ENCODE measurements around the gene MORF4L2. TPM values are rescaled to one million over a fixed set of nuclear protein-coding genes. Genes with fewer than 3 reads are reported as not detected.

MORF4L2 gene
- total and polyA plus RNA-seq, 2 of the 8 experiments (the other 6 are each of a cell fraction or from before 2014, with no cell fraction given): 235 to 373 TPM

DNA sequence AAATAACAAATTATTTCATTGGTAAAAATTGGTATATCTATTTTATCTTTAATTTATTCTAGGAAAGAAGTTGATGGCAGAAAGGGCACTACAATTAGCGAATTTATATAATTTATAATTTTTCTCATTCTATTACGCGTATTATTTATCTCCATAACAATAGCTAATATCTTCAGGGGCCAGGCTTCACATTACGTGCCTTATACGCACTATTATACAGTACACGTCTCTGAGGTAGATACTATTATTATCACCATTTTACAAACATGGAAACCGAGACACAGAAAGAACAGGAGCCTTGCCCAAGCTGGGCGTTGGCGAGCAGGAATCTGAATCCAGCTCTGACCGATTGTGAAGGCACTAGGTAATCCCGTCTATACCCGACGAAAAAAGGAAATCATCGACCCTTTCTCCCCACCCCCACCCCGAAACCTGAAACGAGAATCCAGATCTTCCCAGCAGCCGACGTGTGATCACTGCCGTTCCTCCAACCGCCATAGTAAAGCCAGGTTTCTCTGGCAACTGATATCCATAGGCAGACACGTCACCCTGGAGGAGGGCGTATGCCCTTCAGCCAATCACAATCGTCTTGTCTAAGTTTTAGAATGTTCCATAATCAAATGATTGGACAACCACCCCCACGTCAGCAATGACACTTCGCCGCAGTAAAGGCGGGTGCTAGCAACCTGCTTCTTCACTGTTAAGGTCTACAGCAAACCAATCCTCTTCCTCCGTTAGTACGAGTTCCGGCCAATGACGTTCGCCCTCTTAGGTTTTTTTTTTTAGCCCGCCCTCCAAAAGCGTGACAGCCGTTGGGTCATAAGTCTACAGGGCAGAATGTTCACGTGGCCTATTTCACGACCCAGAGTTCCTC lies at the start of gene MORF4L2 (continued):
- no peak for TF ChIP-seq JUN (IDR thresholded peaks at IDR 0.05; ENCODE audit: low read depth, low read length)
- TF ChIP-seq CHD2 (IDR thresholded peaks at IDR 0.05; ENCODE audit: low read length): peak; percentile 74
- no peak for TF ChIP-seq CEBPB (IDR thresholded peaks at IDR 0.05; ENCODE audit: low read depth, low read length)
- TF ChIP-seq TAF7 (optimal IDR thresholded peaks at IDR 0.05; ENCODE audit: borderline replicate concordance, low read depth, low read length): no peak
- no peak for TF ChIP-seq HDAC6 (IDR thresholded peaks at IDR 0.05; ENCODE audit: low read depth, low read length)
- TF ChIP-seq, protein P1, sequence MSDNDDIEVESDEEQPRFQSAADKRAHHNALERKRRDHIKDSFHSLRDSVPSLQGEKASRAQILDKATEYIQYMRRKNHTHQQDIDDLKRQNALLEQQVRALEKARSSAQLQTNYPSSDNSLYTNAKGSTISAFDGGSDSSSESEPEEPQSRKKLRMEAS (IDR thresholded peaks at IDR 0.05): no peak
- TF ChIP-seq, protein P2, sequence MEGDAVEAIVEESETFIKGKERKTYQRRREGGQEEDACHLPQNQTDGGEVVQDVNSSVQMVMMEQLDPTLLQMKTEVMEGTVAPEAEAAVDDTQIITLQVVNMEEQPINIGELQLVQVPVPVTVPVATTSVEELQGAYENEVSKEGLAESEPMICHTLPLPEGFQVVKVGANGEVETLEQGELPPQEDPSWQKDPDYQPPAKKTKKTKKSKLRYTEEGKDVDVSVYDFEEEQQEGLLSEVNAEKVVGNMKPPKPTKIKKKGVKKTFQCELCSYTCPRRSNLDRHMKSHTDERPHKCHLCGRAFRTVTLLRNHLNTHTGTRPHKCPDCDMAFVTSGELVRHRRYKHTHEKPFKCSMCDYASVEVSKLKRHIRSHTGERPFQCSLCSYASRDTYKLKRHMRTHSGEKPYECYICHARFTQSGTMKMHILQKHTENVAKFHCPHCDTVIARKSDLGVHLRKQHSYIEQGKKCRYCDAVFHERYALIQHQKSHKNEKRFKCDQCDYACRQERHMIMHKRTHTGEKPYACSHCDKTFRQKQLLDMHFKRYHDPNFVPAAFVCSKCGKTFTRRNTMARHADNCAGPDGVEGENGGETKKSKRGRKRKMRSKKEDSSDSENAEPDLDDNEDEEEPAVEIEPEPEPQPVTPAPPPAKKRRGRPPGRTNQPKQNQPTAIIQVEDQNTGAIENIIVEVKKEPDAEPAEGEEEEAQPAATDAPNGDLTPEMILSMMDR (IDR thresholded peaks at IDR 0.05; ENCODE audit: control extremely low read depth in 1 of 3, insufficient read depth in 1 of 3, low read depth in 1 of 3, low read length in 3 of 3): no peak
- no peak for TF ChIP-seq SAP30 (IDR thresholded peaks at IDR 0.05; ENCODE audit: insufficient read depth, insufficient replicate concordance, low read length)
- no peak for TF ChIP-seq E2F6 (IDR thresholded peaks at IDR 0.05)
- no peak for TF ChIP-seq CTBP2 (IDR thresholded peaks at IDR 0.05; ENCODE audit: borderline replicate concordance, insufficient read depth, insufficient read length, low read length)
- TF ChIP-seq POLR2AphosphoS5 (IDR thresholded peaks at IDR 0.05; ENCODE audit: low read depth, low read length): peak; percentile 94
- TF ChIP-seq HDAC2 (IDR thresholded peaks at IDR 0.05; ENCODE audit: borderline replicate concordance in 1 of 2, low read depth in 2 of 2, low read length in 2 of 2): no peak
- TF ChIP-seq SP2 (IDR thresholded peaks at IDR 0.05; ENCODE audit: low read length): peak; percentile 34; the same call in 1 of the 2 replicates
- TF ChIP-seq YY1 (IDR thresholded peaks at IDR 0.05; ENCODE audit: low read depth, low read length): peak; percentile 85
- TF ChIP-seq JUND (IDR thresholded peaks at IDR 0.05; ENCODE audit: low read length): no peak
- TF ChIP-seq USF2 (IDR thresholded peaks at IDR 0.05; ENCODE audit: low read length): peak; percentile 33; the same call in 1 of the 2 replicates
- TF ChIP-seq GTF2F1 (IDR thresholded peaks at IDR 0.05; ENCODE audit: borderline replicate concordance, low read depth, low read length): no peak
- no peak for TF ChIP-seq ZNF274 (IDR thresholded peaks at IDR 0.05; ENCODE audit: borderline replicate concordance, extremely low read depth, low read length)
- TF ChIP-seq POLR2A (IDR thresholded peaks at IDR 0.05; ENCODE audit: control extremely low read depth in 1 of 2, low read depth in 2 of 2, low read length in 2 of 2): peak; percentile 83 to 97
